Neutrophil (primary cell): ENCODE measurements around the gene APBA2.

Experiments
- H3K27ac ChIP-seq: fragments of 200-600 bp; sonication (generic); 2 replicates; pipeline ENCODE4 v1.5.1; 2016; ENCODE audit warnings: mild to moderate bottlenecking, moderate library complexity
- H3K27me3 ChIP-seq: fragments of 200-600 bp; sonication (generic); 2 replicates; pipeline ENCODE4 v1.6.0; 2016; ENCODE audit warnings: mild to moderate bottlenecking
- H3K36me3 ChIP-seq: fragments of 200-600 bp; sonication (generic); 2 replicates; pipeline ENCODE4 v1.5.1; 2017
- H3K4me1 ChIP-seq, 2 experiments: fragments of 200-600 bp in 1 of 2; sonication (generic) in 1 of 2; 1 replicate in 1 of 2; 2 replicates in 1 of 2; pipeline versions ENCODE4 v1.5.1 to v1.6.1; 2013 to 2016; ENCODE audit warnings: low read depth in 1 of 2, low read length in 1 of 2, mild to moderate bottlenecking in 1 of 2, moderate library complexity in 1 of 2; ENCODE audit not compliant: control insufficient read depth in 1 of 2, insufficient read depth in 1 of 2
- H3K4me3 ChIP-seq, 2 experiments: fragments of 200-600 bp in 1 of 2; sonication (generic) in 1 of 2; 1 replicate in 1 of 2; 2 replicates in 1 of 2; pipeline ENCODE4 v1.5.1; 2013 to 2016; ENCODE audit warnings: low read depth in 1 of 2, low read length in 1 of 2, mild to moderate bottlenecking in 1 of 2, moderate library complexity in 1 of 2
- H3K9me3 ChIP-seq: fragments of 200-600 bp; sonication (generic); 2 replicates; pipeline ENCODE4 v1.5.1; 2016
- CTCF ChIP-seq: fragments of 200-600 bp; sonication (generic); IDR thresholded peaks from 2 replicates; pipeline ENCODE4 v1.5.1; 2016; ENCODE audit warnings: antibody characterized with exemption

APBA2 gene

DNA sequence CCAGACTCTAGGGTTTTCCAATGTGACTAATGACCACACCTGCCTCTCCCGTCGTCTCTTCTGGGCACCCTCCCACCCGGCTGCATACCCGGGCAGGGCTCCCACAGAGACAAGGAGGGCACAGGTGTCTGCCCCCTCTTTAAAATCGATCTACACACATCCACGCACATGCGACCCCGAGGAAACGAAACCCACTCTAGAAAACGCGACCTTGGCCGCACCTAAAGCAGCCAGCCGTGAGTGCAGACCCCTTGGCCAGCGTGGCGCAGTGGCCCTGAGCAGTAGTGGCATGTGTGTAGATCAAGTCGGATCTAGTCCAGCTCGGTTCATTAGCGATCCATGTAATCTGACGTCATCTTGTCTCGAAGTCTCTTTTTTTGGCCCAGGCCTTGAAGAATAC, 232.0 kb downstream of the APBA2 start:
- Histone ChIP-seq H3K4me3 (no peak overlapping the region), H3K27ac (no peak overlapping the region), H3K4me1 (no peaks in the 10 kb centered on the region), H3K9me3 (no peaks in the 10 kb centered on the region), H3K36me3 (no peaks in the 10 kb centered on the region), H3K27me3 (peaks cover 48% of the 10 kb centered on the region)
- no peak for TF ChIP-seq CTCF

DNA sequence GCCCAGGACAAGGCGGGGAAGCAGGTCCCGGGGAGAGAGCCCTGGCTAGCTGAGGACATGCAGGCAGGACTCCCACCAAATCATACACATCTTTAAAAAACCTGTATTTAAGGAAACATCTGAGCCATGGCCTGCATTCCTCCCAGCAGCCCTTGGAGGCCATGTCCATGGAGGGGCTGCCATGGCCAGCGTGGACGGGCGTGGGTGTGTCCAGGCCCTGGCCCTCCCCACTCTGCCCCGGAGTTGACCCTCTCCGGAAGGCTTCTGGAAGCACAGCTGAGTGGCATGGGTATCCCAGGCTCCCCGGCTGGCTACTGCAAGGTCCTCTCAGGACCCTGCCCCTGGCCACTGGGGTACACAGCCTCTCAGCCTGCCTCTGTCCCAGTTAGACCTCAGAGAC, 234.1 kb downstream of the APBA2 start:
- no peak overlapping the region for H3K27ac ChIP-seq
- H3K27me3 ChIP-seq = peaks cover 29% of the 10 kb centered on the region
- no peak for TF ChIP-seq CTCF
- no peaks in the 10 kb centered on the region for H3K4me1 ChIP-seq
- no peak overlapping the region for H3K4me3 ChIP-seq
- no peaks in the 10 kb centered on the region for H3K36me3 ChIP-seq
- no peaks in the 10 kb centered on the region for H3K9me3 ChIP-seq

GRCh38 chr15:29120593-29121368, 235.0 kb downstream of the APBA2 start:
- H3K36me3 ChIP-seq = no peaks in the 10 kb centered on the region
- H3K27me3 ChIP-seq = peaks cover 20% of the 10 kb centered on the region
- no peaks in the 10 kb centered on the region for H3K4me1 ChIP-seq
- no peaks in the 10 kb centered on the region for H3K9me3 ChIP-seq
- TF ChIP-seq CTCF = no peak
- H3K27ac ChIP-seq = no peak overlapping the region
- H3K4me3 ChIP-seq = no peak overlapping the region

GRCh38 chr15:29121369-29121656, 235.5 kb downstream of the APBA2 start:
- H3K36me3 ChIP-seq = no peaks in the 10 kb centered on the region
- no peak overlapping the region for H3K27ac ChIP-seq
- TF ChIP-seq CTCF = no peak
- no peaks in the 10 kb centered on the region for H3K4me1 ChIP-seq
- H3K4me3 ChIP-seq = no peak overlapping the region
- H3K9me3 ChIP-seq = no peaks in the 10 kb centered on the region
- H3K27me3 ChIP-seq = peaks cover 14% of the 10 kb centered on the region

DNA sequence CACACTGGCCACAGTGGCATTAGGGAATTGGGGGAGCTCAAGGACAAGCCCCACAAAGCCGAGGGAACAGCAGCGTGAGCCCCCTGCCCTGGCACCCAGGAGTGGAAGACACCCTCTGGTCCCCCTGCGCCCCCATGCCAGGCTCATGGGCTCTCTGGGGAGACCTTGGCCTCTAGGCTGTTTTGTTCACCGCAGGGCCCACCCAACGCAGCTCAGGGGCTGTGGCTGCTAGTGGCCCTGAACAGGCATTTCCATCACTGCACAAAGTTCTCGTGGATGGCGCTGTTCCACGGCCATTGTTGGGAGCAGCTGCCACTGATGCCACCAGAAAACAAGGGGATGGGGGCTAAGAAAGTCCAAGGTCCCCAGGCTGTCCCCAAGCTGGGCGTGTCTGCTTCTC, 236.1 kb downstream of the APBA2 start:
- no peak for TF ChIP-seq CTCF

GRCh38 chr15:29122506-29122905, 236.7 kb downstream of the APBA2 start:
- Histone ChIP-seq H3K36me3 (no peaks in the 10 kb centered on the region), H3K4me3 (no peak overlapping the region), H3K9me3 (no peaks in the 10 kb centered on the region), H3K27ac (no peak overlapping the region), H3K4me1 (no peaks in the 10 kb centered on the region), H3K27me3 (peaks cover 2% of the 10 kb centered on the region)
- no peak for TF ChIP-seq CTCF

More for the DNA sequence above, 236.1 kb downstream of the APBA2 start:
- Histone ChIP-seq H3K9me3 (no peaks in the 10 kb centered on the region), H3K4me3 (no peak overlapping the region), H3K27ac (no peak overlapping the region), H3K36me3 (no peaks in the 10 kb centered on the region), H3K4me1 (no peaks in the 10 kb centered on the region), H3K27me3 (peaks cover 8% of the 10 kb centered on the region)
